WTC11 (cell line): ENCODE data around the gene OR2H2.

Experiments used
- ARID4B ChIP-seq: sonication (generic); formaldehyde crosslinking; IDR thresholded peaks from 2 replicates; pipeline ENCODE4 v1.8.0; 2023; ENCODE audit warnings: missing genetic modification reagents, mild to moderate bottlenecking, borderline replicate concordance
- ATF6 ChIP-seq: sonication (generic); formaldehyde crosslinking; IDR thresholded peaks from 2 replicates; pipeline ENCODE4 v1.8.1; 2023; ENCODE audit warnings: mild to moderate bottlenecking, missing genetic modification reagents
- CTCF ChIP-seq: fragments of 200-600 bp; IDR thresholded peaks from 2 replicates; pipeline ENCODE4 v1.8.0; 2022; ENCODE audit warnings: antibody characterized with exemption
- ESRRA ChIP-seq: sonication (generic); formaldehyde crosslinking; IDR thresholded peaks from 2 replicates; pipeline ENCODE4 v1.8.1; 2022; ENCODE audit warnings: mild to moderate bottlenecking, missing genetic modification reagents, borderline replicate concordance
- IRF1 ChIP-seq: sonication (generic); formaldehyde crosslinking; IDR thresholded peaks from 2 replicates; pipeline ENCODE4 v1.8.0; 2023; ENCODE audit warnings: missing genetic modification reagents
- MAX ChIP-seq: sonication (generic); formaldehyde crosslinking; IDR thresholded peaks from 2 replicates; pipeline ENCODE4 v1.8.0; 2022; ENCODE audit warnings: mild to moderate bottlenecking, missing genetic modification reagents
- NFE2L1 ChIP-seq: sonication (generic); formaldehyde crosslinking; IDR thresholded peaks from 2 replicates; pipeline ENCODE4 v1.8.1; 2023; ENCODE audit warnings: missing genetic modification reagents
- NFYB ChIP-seq: sonication (generic); formaldehyde crosslinking; conservative IDR thresholded peaks from 2 replicates; pipeline ENCODE4 v1.8.0; 2022; ENCODE audit warnings: low read depth, missing genetic modification reagents
- TP53 ChIP-seq: sonication (generic); formaldehyde crosslinking; IDR thresholded peaks from 2 replicates; pipeline ENCODE4 v1.8.1; 2023; ENCODE audit warnings: mild to moderate bottlenecking, missing genetic modification reagents
- ZNF232 ChIP-seq: sonication (generic); formaldehyde crosslinking; IDR thresholded peaks from 2 replicates; pipeline ENCODE4 v1.8.0; 2022; ENCODE audit warnings: mild to moderate bottlenecking, missing genetic modification reagents
- ZNF317 ChIP-seq: sonication (generic); formaldehyde crosslinking; IDR thresholded peaks from 2 replicates; pipeline ENCODE4 v1.8.1; 2023; ENCODE audit warnings: low read depth, mild to moderate bottlenecking, moderate library complexity, missing genetic modification reagents, borderline replicate concordance

- TF ChIP-seq MAX, result no peak
- TF ChIP-seq ARID4B (CRISPR knock-in tag), result no peak
- TF ChIP-seq ATF6 (CRISPR knock-in tag), result no peak
- no peak for TF ChIP-seq NFE2L1 (CRISPR knock-in tag)
- TF ChIP-seq ZNF317 (CRISPR knock-in tag), result no peak
- no peak for TF ChIP-seq CTCF
- no peak for TF ChIP-seq ZNF232 (CRISPR knock-in tag)
- TF ChIP-seq TP53 (CRISPR knock-in tag), result no peak
- no peak for TF ChIP-seq ESRRA
- TF ChIP-seq NFYB (CRISPR knock-in tag), result no peak
- TF ChIP-seq IRF1, result no peak
Measured at GRCh38 chr6:29561606-29562181, 23.2 kb upstream of the OR2H2 start.
